H1 (cell line): Measurements from ENCODE around the gene PPFIBP2. TPM values are rescaled to one million over a fixed set of nuclear protein-coding genes. Genes with fewer than 3 reads are reported as not detected.

Experiments used
- BCL11A ChIP-seq, 2 experiments: IDR thresholded peaks; one replicate each; pipeline ENCODE4 v1.6.1; 2011; ENCODE audit warnings: low read depth in 2 of 2, low read length in 2 of 2, mild to moderate bottlenecking in 2 of 2
- BRCA1 ChIP-seq: IDR thresholded peaks from 2 replicates; pipeline ENCODE4 v1.6.1; 2012; ENCODE audit warnings: low read depth, low read length, improper control_type of control experiment
- EZH2 ChIP-seq: fragments of 200-600 bp; sonication (generic); IDR thresholded peaks from 2 replicates; pipeline ENCODE4 v1.7.1; 2012; ENCODE audit warnings: low read depth, mild to moderate bottlenecking, moderate library complexity, low read length, inconsistent platforms; ENCODE audit not compliant: severe bottlenecking
- MAFK ChIP-seq: IDR thresholded peaks from 2 replicates; pipeline ENCODE4 v1.6.1; 2012; ENCODE audit warnings: low read depth, mild to moderate bottlenecking, improper control_type of control experiment, low read length
- SAP30 ChIP-seq: fragments of 300-600 bp; sonication (generic); IDR thresholded peaks from 2 replicates; pipeline ENCODE4 v1.7.1; 2012; ENCODE audit warnings: low read length, moderate library complexity, mild to moderate bottlenecking, inconsistent platforms; ENCODE audit not compliant: insufficient read depth, insufficient replicate concordance
- polyA plus RNA-seq, 7 experiments: library from polyadenylated mRNA; depleted of rRNA in 3 of 7; stranded (reverse) in 5 of 7; unstranded in 2 of 7; fragments of >200 nt in 5 of 7; fragments of 200-250 nt in 2 of 7; gene quantifications; 1 replicate in 5 of 7; 2 replicates in 1 of 7; 4 replicates in 1 of 7; pipeline versions ENCODE4 v1.2.1 to v1.2.3, GENCODE V29; 2011 to 2013; ENCODE audit warnings: missing spikeins in 2 of 7, mixed read lengths in 2 of 7
- total RNA-seq: library from RNA; stranded (reverse); fragmentation: NEBNext Ultra II Directional; extraction: Animal tissue kit (Norgen Biotek cat#: 25700); gene quantifications from 2 replicates; pipeline ENCODE4 v1.2.1, GENCODE V29; 2021
- TF ChIP-seq, protein P1 (sequence below): IDR thresholded peaks from 2 replicates; pipeline ENCODE4 v1.6.1; 2011; ENCODE audit warnings: low read length, improper control_type of control experiment

PPFIBP2 gene
- total and polyA plus RNA-seq, 2 of the 8 experiments (the other 6 are each of a cell fraction or from before 2014, with no cell fraction given) = 5.5 to 9.8 TPM

DNA sequence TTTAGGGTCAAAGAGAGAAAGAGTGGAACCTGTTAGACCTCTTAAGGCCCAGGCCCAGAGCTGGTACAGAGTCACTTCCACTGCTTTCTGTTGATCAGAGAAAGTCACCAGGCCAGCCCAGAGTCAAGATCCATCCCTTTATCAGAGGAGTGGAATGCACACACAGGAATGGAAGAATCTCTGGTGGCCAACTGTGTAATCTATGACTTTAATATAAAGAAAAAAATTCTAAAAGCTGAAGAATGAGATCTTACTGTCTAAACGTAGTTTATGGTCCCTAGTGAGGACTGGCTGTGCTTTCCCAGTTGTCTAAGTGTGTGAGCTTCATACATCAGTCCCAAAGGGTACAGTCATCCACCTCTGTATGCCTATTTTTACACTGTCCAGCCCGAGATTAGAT is 51.0 kb downstream of the PPFIBP2 start (continued):
- no peak for TF ChIP-seq MAFK
- TF ChIP-seq BCL11A (IDR thresholded peaks at IDR 0.05; ENCODE audit: low read depth in 2 of 2, low read length in 2 of 2) = no peak
- TF ChIP-seq BRCA1 = no peak
- TF ChIP-seq, protein P1, sequence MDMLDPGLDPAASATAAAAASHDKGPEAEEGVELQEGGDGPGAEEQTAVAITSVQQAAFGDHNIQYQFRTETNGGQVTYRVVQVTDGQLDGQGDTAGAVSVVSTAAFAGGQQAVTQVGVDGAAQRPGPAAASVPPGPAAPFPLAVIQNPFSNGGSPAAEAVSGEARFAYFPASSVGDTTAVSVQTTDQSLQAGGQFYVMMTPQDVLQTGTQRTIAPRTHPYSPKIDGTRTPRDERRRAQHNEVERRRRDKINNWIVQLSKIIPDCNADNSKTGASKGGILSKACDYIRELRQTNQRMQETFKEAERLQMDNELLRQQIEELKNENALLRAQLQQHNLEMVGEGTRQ = no peak
- no peak for TF ChIP-seq EZH2
- no peak for TF ChIP-seq SAP30
